Esophagus squamous epithelium (tissue), 4 donors: ENCODE data around the gene TMPRSS11A.

ENCODE experiments used
- POLR2A ChIP-seq, 4 donors: fragments of 450-650 bp; IDR thresholded peaks; one replicate each; pipeline ENCODE4 v1.6.1; 2017; ENCODE audit warnings: antibody characterized with exemption in 4 of 4, mild to moderate bottlenecking in 4 of 4, moderate library complexity in 3 of 4
- TF ChIP-seq, protein P1 (sequence below), 6 experiments: fragments of 450-650 bp in 4 of 6; fragments of 200-600 bp in 2 of 6; sonication (generic) in 2 of 6; IDR thresholded peaks; one replicate each; pipeline ENCODE4 v1.5.1; 2016 to 2019; ENCODE audit warnings: antibody characterized with exemption in 6 of 6, mild to moderate bottlenecking in 4 of 6, moderate library complexity in 4 of 6

DNA sequence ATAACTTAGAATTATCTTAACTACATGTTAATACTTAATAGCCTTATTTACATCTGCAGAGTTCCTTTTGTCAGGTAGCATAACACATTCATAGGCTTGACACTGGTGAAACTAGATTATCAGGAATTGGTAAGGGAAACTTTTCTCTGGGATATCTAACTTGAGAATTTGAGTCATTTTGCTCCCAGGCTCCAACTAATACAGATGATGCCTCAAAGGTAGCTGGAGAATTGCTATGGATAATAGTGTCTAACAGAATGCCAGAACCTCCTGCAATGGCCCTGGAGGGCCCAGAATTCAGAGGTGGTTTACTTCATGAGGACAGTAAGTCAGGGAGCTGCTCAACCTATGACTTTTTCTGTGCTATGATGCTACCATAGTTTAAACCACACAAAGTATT is 65.6 kb downstream of the TMPRSS11A start:
- TF ChIP-seq, protein P1, sequence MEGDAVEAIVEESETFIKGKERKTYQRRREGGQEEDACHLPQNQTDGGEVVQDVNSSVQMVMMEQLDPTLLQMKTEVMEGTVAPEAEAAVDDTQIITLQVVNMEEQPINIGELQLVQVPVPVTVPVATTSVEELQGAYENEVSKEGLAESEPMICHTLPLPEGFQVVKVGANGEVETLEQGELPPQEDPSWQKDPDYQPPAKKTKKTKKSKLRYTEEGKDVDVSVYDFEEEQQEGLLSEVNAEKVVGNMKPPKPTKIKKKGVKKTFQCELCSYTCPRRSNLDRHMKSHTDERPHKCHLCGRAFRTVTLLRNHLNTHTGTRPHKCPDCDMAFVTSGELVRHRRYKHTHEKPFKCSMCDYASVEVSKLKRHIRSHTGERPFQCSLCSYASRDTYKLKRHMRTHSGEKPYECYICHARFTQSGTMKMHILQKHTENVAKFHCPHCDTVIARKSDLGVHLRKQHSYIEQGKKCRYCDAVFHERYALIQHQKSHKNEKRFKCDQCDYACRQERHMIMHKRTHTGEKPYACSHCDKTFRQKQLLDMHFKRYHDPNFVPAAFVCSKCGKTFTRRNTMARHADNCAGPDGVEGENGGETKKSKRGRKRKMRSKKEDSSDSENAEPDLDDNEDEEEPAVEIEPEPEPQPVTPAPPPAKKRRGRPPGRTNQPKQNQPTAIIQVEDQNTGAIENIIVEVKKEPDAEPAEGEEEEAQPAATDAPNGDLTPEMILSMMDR (IDR thresholded peaks at IDR 0.05), result no peak
- no peak for TF ChIP-seq POLR2A (IDR thresholded peaks at IDR 0.05)
